ENCODE measurements around the gene CILP2.

DNA sequence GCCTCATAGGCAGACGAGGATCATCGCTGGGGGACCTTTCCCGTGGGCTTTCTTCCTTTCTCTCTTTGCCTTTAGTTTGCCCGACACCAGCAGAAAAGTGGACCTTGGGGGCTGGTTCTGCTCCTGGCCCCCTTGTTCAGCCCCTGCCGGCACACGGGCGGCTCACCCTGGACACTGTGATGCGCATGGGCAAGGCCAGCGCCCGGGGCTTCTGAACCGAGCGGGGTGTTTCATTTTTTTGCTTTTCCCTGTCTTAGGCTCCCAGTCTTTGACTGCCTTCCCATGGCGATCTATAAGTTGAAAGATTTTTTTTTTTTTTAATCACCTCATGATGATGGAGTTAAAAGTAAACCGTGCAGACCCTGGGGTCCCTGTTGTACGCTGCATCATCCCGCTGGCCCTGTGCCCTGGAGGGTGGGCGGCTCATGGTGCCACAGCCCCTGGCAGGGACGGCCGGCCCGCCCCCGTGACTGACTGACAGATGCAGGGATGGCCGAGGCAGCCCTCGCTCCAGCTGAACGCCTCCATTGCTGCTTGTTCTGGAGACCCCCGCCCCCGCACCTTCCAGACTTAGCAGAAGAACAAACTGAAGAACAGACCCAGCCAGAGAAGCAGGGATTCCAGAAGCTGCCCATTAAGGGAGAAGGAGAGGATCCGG lies 32.3 kb upstream of the CILP2 start:
- TF ChIP-seq SRSF1 (IDR thresholded peaks at IDR 0.05; ENCODE audit: low read depth, low read length) = no peak
- TF ChIP-seq POLR2AphosphoS5 (IDR thresholded peaks at IDR 0.05; ENCODE audit: control insufficient read depth, insufficient read depth, low read depth, low read length) = no peak
- TF ChIP-seq ZNF76 (CRISPR knock-in tag; IDR thresholded peaks at IDR 0.05; ENCODE audit: borderline replicate concordance) = no peak
- TF ChIP-seq ZFP36 (IDR thresholded peaks at IDR 0.05; ENCODE audit: low read depth, low read length, partially characterized antibody) = no peak
- TF ChIP-seq, protein P1, sequence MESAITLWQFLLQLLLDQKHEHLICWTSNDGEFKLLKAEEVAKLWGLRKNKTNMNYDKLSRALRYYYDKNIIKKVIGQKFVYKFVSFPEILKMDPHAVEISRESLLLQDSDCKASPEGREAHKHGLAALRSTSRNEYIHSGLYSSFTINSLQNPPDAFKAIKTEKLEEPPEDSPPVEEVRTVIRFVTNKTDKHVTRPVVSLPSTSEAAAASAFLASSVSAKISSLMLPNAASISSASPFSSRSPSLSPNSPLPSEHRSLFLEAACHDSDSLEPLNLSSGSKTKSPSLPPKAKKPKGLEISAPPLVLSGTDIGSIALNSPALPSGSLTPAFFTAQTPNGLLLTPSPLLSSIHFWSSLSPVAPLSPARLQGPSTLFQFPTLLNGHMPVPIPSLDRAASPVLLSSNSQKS (CRISPR knock-in tag; IDR thresholded peaks at IDR 0.05) = no peak
- no peak for TF ChIP-seq ZNF274 (IDR thresholded peaks at IDR 0.05; ENCODE audit: borderline replicate concordance, low read depth, low read length)
- TF ChIP-seq EP300 (IDR thresholded peaks at IDR 0.05; ENCODE audit: low read length) = no peak
- TF ChIP-seq, protein P2, sequence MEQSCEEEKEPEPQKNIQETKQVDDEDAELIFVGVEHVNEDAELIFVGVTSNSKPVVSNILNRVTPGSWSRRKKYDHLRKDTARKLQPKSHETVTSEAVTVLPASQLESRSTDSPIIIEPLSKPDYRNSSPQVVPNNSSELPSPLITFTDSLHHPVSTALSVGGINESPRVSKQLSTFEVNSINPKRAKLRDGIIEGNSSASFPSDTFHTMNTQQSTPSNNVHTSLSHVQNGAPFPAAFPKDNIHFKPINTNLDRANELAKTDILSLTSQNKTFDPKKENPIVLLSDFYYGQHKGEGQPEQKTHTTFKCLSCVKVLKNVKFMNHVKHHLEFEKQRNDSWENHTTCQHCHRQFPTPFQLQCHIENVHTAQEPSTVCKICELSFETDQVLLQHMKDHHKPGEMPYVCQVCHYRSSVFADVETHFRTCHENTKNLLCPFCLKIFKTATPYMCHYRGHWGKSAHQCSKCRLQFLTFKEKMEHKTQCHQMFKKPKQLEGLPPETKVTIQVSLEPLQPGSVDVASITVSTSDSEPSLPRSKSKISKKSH (CRISPR knock-in tag; IDR thresholded peaks at IDR 0.05) = no peak
- TF ChIP-seq, protein P3, sequence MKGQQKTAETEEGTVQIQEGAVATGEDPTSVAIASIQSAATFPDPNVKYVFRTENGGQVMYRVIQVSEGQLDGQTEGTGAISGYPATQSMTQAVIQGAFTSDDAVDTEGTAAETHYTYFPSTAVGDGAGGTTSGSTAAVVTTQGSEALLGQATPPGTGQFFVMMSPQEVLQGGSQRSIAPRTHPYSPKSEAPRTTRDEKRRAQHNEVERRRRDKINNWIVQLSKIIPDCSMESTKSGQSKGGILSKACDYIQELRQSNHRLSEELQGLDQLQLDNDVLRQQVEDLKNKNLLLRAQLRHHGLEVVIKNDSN (CRISPR knock-in tag; IDR thresholded peaks at IDR 0.05) = no peak
- TF ChIP-seq, protein P4, sequence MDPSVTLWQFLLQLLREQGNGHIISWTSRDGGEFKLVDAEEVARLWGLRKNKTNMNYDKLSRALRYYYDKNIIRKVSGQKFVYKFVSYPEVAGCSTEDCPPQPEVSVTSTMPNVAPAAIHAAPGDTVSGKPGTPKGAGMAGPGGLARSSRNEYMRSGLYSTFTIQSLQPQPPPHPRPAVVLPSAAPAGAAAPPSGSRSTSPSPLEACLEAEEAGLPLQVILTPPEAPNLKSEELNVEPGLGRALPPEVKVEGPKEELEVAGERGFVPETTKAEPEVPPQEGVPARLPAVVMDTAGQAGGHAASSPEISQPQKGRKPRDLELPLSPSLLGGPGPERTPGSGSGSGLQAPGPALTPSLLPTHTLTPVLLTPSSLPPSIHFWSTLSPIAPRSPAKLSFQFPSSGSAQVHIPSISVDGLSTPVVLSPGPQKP (CRISPR knock-in tag; IDR thresholded peaks at IDR 0.05) = no peak
- no peak for TF ChIP-seq BRCA1 (IDR thresholded peaks at IDR 0.05)
- TF ChIP-seq BRCA1 (CRISPR knock-in tag; IDR thresholded peaks at IDR 0.05) = no peak
- TF ChIP-seq, protein P5, sequence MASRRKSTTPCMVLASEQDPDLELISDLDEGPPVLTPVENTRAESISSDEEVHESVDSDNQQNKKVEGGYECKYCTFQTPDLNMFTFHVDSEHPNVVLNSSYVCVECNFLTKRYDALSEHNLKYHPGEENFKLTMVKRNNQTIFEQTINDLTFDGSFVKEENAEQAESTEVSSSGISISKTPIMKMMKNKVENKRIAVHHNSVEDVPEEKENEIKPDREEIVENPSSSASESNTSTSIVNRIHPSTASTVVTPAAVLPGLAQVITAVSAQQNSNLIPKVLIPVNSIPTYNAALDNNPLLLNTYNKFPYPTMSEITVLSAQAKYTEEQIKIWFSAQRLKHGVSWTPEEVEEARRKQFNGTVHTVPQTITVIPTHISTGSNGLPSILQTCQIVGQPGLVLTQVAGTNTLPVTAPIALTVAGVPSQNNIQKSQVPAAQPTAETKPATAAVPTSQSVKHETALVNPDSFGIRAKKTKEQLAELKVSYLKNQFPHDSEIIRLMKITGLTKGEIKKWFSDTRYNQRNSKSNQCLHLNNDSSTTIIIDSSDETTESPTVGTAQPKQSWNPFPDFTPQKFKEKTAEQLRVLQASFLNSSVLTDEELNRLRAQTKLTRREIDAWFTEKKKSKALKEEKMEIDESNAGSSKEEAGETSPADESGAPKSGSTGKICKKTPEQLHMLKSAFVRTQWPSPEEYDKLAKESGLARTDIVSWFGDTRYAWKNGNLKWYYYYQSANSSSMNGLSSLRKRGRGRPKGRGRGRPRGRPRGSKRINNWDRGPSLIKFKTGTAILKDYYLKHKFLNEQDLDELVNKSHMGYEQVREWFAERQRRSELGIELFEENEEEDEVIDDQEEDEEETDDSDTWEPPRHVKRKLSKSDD (conservative IDR thresholded peaks at IDR 0.05; ENCODE audit: low read length) = no peak

Data from K562 (cell line).